B cell (primary cell): ENCODE measurements around the gene ST6GALNAC5. TPM values are rescaled to one million over a fixed set of nuclear protein-coding genes. Genes with fewer than 3 reads are reported as not detected.

ENCODE experiments used
- ATAC-seq: fragments of 200-7000 bp; cut with Tn5 transposase; one replicate; pipeline ENCODE4 v1.10.0; 2021; ENCODE audit warnings: low read depth, mild to moderate bottlenecking, moderate number of reproducible peaks, moderate library complexity
- CTCF ChIA-PET: fragments of 350-600 bp; sonication (Branson Sonifier 250); formaldehyde crosslinking; loops from one replicate; lab custom pipeline; 2021; ENCODE audit warnings: antibody characterized with exemption, inconsistent platforms; lab: Charles Lee
- POLR2A ChIA-PET: fragments of 350-600 bp; sonication (Branson Sonifier 250); formaldehyde crosslinking; loops from one replicate; lab custom pipeline; 2021; ENCODE audit warnings: antibody characterized with exemption; lab: Charles Lee
- DNase-seq: peaks from one replicate; pipeline ENCODE4 v3.0.0; 2013
- H2AFZ ChIP-seq: 2 replicates; pipeline ENCODE4 v1.6.1; 2012; ENCODE audit warnings: mild to moderate bottlenecking, low read depth, low read length; ENCODE audit not compliant: insufficient read depth, poor library complexity, severe bottlenecking
- H3K27ac ChIP-seq, 2 donors: 1 replicate in 1 of 2; 2 replicates in 1 of 2; pipeline ENCODE4 v1.5.1; 2012 to 2013; ENCODE audit warnings: low read length in 2 of 2, mild to moderate bottlenecking in 2 of 2, moderate library complexity in 1 of 2
- H3K27me3 ChIP-seq, 4 experiments: fragments of 200-600 bp in 1 of 4; sonication (generic) in 1 of 4; replicated peaks in 1 of 4; 1 replicate in 2 of 4; 2 replicates in 2 of 4; pipeline versions ENCODE4 v1.6.1 to v1.7.0; 2013 to 2016; ENCODE audit warnings: low read length in 3 of 4, mild to moderate bottlenecking in 2 of 4, mixed read lengths in 1 of 4, moderate library complexity in 1 of 4; ENCODE audit not compliant: insufficient read depth in 4 of 4, control insufficient read depth in 3 of 4; ENCODE audit errors: control extremely low read depth in 1 of 4
- H3K36me3 ChIP-seq, 2 experiments: replicated peaks in 1 of 2; 1 replicate in 1 of 2; 2 replicates in 1 of 2; pipeline versions ENCODE4 v1.6.1 to v1.7.1; 2013; ENCODE audit warnings: low read length in 1 of 2; ENCODE audit not compliant: insufficient read depth in 2 of 2, control insufficient read depth in 1 of 2; ENCODE audit errors: control extremely low read depth in 1 of 2, extremely low read depth in 1 of 2
- H3K4me1 ChIP-seq, 2 donors: fragments of 200-600 bp in 1 of 2; sonication (generic) in 1 of 2; 1 replicate in 1 of 2; 2 replicates in 1 of 2; pipeline versions ENCODE4 v1.5.1 to v1.6.1; 2013 to 2017; ENCODE audit warnings: low read length in 2 of 2; ENCODE audit not compliant: control insufficient read depth in 2 of 2, insufficient read depth in 2 of 2
- H3K4me2 ChIP-seq: replicated peaks from 2 replicates; pipeline ENCODE3; 2012; ENCODE audit warnings: mild to moderate bottlenecking, low read depth, low read length; ENCODE audit not compliant: poor library complexity, severe bottlenecking
- H3K4me3 ChIP-seq, 5 experiments: fragments of 200-600 bp in 1 of 5; sonication (generic) in 1 of 5; 1 replicate in 3 of 5; 2 replicates in 2 of 5; pipeline versions ENCODE4 v1.5.1 to v1.7.0; 2011 to 2016; ENCODE audit warnings: low read length in 4 of 5, mild to moderate bottlenecking in 4 of 5, low read depth in 2 of 5, control low read depth in 1 of 5, moderate library complexity in 1 of 5; ENCODE audit not compliant: insufficient read depth in 1 of 5; ENCODE audit errors: control extremely low read depth in 1 of 5, extremely low read depth in 1 of 5
- H3K79me2 ChIP-seq: fragments of 200-600 bp; sonication (generic); one replicate; pipeline ENCODE4 v1.6.0; 2016; ENCODE audit warnings: low read length; ENCODE audit not compliant: control insufficient read depth, insufficient read depth
- H3K9ac ChIP-seq: fragments of 200-600 bp; sonication (generic); 2 replicates; pipeline ENCODE4 v1.6.1; 2017; ENCODE audit warnings: mild to moderate bottlenecking, low read length, moderate library complexity
- H3K9me3 ChIP-seq, 3 donors: one replicate each; pipeline versions ENCODE4 v1.6.1 to v1.7.1; 2013; ENCODE audit warnings: low read length in 2 of 3; ENCODE audit not compliant: control insufficient read depth in 2 of 3, insufficient read depth in 1 of 3; ENCODE audit errors: control extremely low read depth in 1 of 3
- H4K20me1 ChIP-seq: 2 replicates; pipeline ENCODE4 v1.6.0; 2012; ENCODE audit warnings: mild to moderate bottlenecking, low read length; ENCODE audit not compliant: insufficient read depth, control insufficient read depth, poor library complexity, severe bottlenecking
- H3K27ac Mint-ChIP-seq: one replicate; pipeline ENCODE4 v1.8.0; 2021; ENCODE audit warnings: mixed read lengths
- H3K27me3 Mint-ChIP-seq: one replicate; pipeline ENCODE4 v1.8.0; 2021; ENCODE audit warnings: mixed read lengths
- H3K4me1 Mint-ChIP-seq: one replicate; pipeline ENCODE4 v1.8.0; 2021; ENCODE audit warnings: mixed read lengths
- H3K4me3 Mint-ChIP-seq: one replicate; pipeline ENCODE4 v1.8.0; 2021; ENCODE audit warnings: mixed read lengths
- H3K9me3 Mint-ChIP-seq: one replicate; pipeline ENCODE4 v1.8.0; 2022; ENCODE audit warnings: mixed read lengths; ENCODE audit not compliant: insufficient read depth
- EZH2 ChIP-seq: IDR thresholded peaks from 2 replicates; pipeline ENCODE4 v1.6.1; 2012; ENCODE audit warnings: borderline replicate concordance, low read depth, mild to moderate bottlenecking, moderate library complexity, low read length; ENCODE audit not compliant: insufficient read depth, poor library complexity, severe bottlenecking
- WGBS: methylation state at CpG from one replicate; pipeline ENCODE4 v1.1.5; 2013; ENCODE audit warnings: missing lambda C conversion rate; ENCODE audit not compliant: insufficient coverage; 5-methylcytosine and 5-hydroxymethylcytosine counted together
- intact Hi-C: fragments of 100-400 bp; cut with micrococcal nuclease; formaldehyde crosslinking; loops from one replicate; pipeline ENCODE4 v1.10.0; 2022
- polyA plus RNA-seq: library from polyadenylated mRNA; depleted of rRNA; stranded (reverse); fragments of >200 nt; gene quantifications from 2 replicates; pipeline ENCODE4 v1.2.3, GENCODE V29; 2012
- total RNA-seq, 2 donors: library from RNA; stranded (reverse); fragments of 120-200 nt in 1 of 2; gene quantifications; 1 replicate in 1 of 2; 2 replicates in 1 of 2; pipeline versions ENCODE4 v1.2.3 to v1.2.4, GENCODE V29; 2013 to 2022
- TF ChIP-seq, protein P1 (sequence below): fragments of 200-600 bp; IDR thresholded peaks from one replicate; pipeline ENCODE4 v1.8.0; 2022; ENCODE audit warnings: antibody characterized with exemption, mild to moderate bottlenecking

The ST6GALNAC5 gene
- total and polyA plus RNA-seq, 2 donors (not counting 1 experiment from before 2014, with no cell fraction given): not detected

DNA sequence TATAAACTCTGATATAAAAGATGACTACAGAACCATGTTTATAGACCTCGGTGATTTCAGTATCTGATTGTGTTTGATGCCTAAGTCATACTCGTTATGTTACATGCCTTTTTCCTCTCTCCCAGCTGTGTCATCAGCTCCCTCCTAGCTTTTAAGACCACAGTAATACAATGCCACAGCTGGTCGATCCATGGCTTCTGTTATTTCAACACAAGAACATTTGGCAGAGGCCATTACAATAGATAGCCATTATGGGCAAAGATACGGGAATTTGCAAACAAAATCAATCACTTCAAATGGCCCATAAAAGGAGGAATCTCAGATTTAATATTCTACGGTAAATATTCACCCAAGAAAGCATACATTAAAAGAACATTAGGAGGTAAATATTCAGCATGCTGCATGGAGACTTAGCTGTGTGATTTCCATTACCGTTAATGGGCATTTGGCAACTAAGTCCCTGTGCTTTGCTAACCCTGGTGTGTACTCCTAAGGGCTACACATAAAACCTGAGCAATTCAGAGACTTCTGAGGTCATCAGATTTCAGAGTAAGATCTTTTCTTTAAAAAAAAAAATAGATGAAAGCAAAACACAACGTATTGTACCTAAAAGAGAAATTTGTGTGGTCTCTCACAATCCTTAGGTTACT, 198.5 kb downstream of the ST6GALNAC5 start:
- WGBS: 83% methylated on average over 3 of the region's 7 CpGs
- Histone ChIP-seq H3K27ac (no peak overlapping the region), H3K36me3 (no peaks in the 10 kb centered on the region), H3K9ac (no peak overlapping the region), H3K27me3 (no peaks in the 10 kb centered on the region), H3K79me2 (no peaks in the 10 kb centered on the region), H3K4me3 (no peak overlapping the region), H4K20me1 (no peaks in the 10 kb centered on the region), H3K9me3 (no peaks in the 10 kb centered on the region), H3K4me1 (no peaks in the 10 kb centered on the region), H3K4me2 (no peak overlapping the region), H2AFZ (no peak overlapping the region)
- Mint-ChIP-seq H3K9me3 (peaks cover 2% of the 10 kb centered on the region), H3K4me1 (no peaks in the 10 kb centered on the region), H3K27ac (no peak overlapping the region), H3K4me3 (no peak overlapping the region), H3K27me3 (no peaks in the 10 kb centered on the region)
- TF ChIP-seq, protein P1, sequence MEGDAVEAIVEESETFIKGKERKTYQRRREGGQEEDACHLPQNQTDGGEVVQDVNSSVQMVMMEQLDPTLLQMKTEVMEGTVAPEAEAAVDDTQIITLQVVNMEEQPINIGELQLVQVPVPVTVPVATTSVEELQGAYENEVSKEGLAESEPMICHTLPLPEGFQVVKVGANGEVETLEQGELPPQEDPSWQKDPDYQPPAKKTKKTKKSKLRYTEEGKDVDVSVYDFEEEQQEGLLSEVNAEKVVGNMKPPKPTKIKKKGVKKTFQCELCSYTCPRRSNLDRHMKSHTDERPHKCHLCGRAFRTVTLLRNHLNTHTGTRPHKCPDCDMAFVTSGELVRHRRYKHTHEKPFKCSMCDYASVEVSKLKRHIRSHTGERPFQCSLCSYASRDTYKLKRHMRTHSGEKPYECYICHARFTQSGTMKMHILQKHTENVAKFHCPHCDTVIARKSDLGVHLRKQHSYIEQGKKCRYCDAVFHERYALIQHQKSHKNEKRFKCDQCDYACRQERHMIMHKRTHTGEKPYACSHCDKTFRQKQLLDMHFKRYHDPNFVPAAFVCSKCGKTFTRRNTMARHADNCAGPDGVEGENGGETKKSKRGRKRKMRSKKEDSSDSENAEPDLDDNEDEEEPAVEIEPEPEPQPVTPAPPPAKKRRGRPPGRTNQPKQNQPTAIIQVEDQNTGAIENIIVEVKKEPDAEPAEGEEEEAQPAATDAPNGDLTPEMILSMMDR: no peak
- TF ChIP-seq EZH2: no peak
- DNase-seq (no peak), ATAC-seq (no peak)
- ChIA-PET POLR2A (no interaction called here), CTCF (no interaction called here)
- intact Hi-C loops: no loop called here

DNA sequence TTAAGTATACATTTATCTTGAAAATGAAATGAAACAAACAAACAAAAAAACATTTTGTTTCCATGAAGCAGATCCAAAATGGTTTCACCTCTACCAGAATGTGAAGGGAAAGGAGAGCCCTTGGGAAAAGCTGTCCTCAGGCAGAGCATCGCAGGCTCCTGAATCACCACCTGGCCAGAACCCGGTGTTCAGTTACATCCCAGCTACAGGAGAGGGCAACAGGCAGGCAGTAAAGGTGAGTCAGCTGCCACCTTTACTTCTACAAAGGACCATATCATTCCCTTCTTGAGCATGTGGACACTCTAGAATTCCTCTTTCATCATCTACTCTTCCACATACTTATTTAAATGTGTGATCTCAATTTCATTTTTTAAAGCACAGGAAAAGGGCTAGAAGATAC, 200.7 kb downstream of the ST6GALNAC5 start:
- 80% methylated on average over 1 of the region's 2 CpGs for WGBS

More for the DNA sequence above, 200.7 kb downstream of the ST6GALNAC5 start:
- H3K9ac ChIP-seq: no peak overlapping the region
- H3K9me3 ChIP-seq: no peaks in the 10 kb centered on the region
- H4K20me1 ChIP-seq: no peaks in the 10 kb centered on the region
- H3K4me3 Mint-ChIP-seq: no peak overlapping the region
- DNase-seq (no peak), ATAC-seq (no peak)
- H3K79me2 ChIP-seq: no peaks in the 10 kb centered on the region
- POLR2A ChIA-PET: no interaction called here
- H3K27me3 ChIP-seq: no peaks in the 10 kb centered on the region
- H3K9me3 Mint-ChIP-seq: peaks cover 2% of the 10 kb centered on the region
- no peaks in the 10 kb centered on the region for H3K27me3 Mint-ChIP-seq
- no peaks in the 10 kb centered on the region for H3K36me3 ChIP-seq
- H3K27ac Mint-ChIP-seq: no peak overlapping the region
- H3K4me3 ChIP-seq: no peak overlapping the region
- no peak overlapping the region for H2AFZ ChIP-seq
- no peaks in the 10 kb centered on the region for H3K4me1 Mint-ChIP-seq
- H3K4me2 ChIP-seq: no peak overlapping the region
- H3K4me1 ChIP-seq: no peaks in the 10 kb centered on the region
- no peak overlapping the region for H3K27ac ChIP-seq
- intact Hi-C loops: no loop called here
- CTCF ChIA-PET: no interaction called here
- TF ChIP-seq EZH2: no peak
- TF ChIP-seq, protein P1: no peak
